IMR-90 (cell line): ENCODE results near the gene ZNF627. TPM values are rescaled to one million over a fixed set of nuclear protein-coding genes. Genes with fewer than 3 reads are reported as not detected.

Experiments used
- ATAC-seq: fragments of 200-7000 bp; cut with Tn5 transposase; 2 replicates; pipeline ENCODE4 v1.9.1; 2020; ENCODE audit warnings: low read depth, mild to moderate bottlenecking, moderate library complexity
- BruUV-seq: library from RNA; stranded (reverse); fragments of 400-500 nt; replicated peaks from 2 replicates; lab custom pipeline; 2021; lab: Mats Ljungman, UMichigan
- CTCF ChIA-PET: fragments of 300-600 bp; formaldehyde crosslinking; extraction: SDS; loops from one replicate; lab custom pipeline; 2021; ENCODE audit warnings: antibody characterized with exemption; lab: Yijun Ruan, JAX
- POLR2A ChIA-PET: fragments of 300-600 bp; sonication (Branson Sonifier 250); formaldehyde crosslinking; loops from one replicate; lab custom pipeline; 2022; ENCODE audit warnings: antibody characterized with exemption; ENCODE audit not compliant: unreplicated experiment; lab: Charles Lee
- DNase-seq: peaks from one replicate; pipeline ENCODE4 v3.0.0; 2013
- H2AFZ ChIP-seq: replicated peaks from 2 replicates; pipeline ENCODE3; 2013; ENCODE audit warnings: low read length, mild to moderate bottlenecking; ENCODE audit not compliant: poor library complexity
- H2AK5ac ChIP-seq: 2 replicates; pipeline ENCODE4 v1.6.1; 2013; ENCODE audit warnings: low read depth, low read length, inconsistent platforms
- H2AK9ac ChIP-seq: replicated peaks from 2 replicates; pipeline ENCODE3; 2013; ENCODE audit warnings: mild to moderate bottlenecking, low read depth, low read length, moderate library complexity; ENCODE audit not compliant: poor library complexity
- H2BK120ac ChIP-seq: 2 replicates; pipeline ENCODE4 v1.6.1; 2013; ENCODE audit warnings: low read depth, low read length, inconsistent platforms
- H2BK15ac ChIP-seq: 3 replicates; pipeline ENCODE4 v1.6.1; 2013; ENCODE audit warnings: low read depth, low read length, inconsistent platforms
- H2BK20ac ChIP-seq: 2 replicates; pipeline ENCODE4 v1.6.1; 2013; ENCODE audit warnings: low read depth, mild to moderate bottlenecking, inconsistent platforms, low read length, moderate library complexity
- H2BK5ac ChIP-seq: 2 replicates; pipeline ENCODE4 v1.6.1; 2013; ENCODE audit warnings: mild to moderate bottlenecking, low read depth, low read length, inconsistent platforms; ENCODE audit not compliant: poor library complexity, severe bottlenecking
- H3K14ac ChIP-seq: replicated peaks from 2 replicates; pipeline ENCODE4 v1.6.1; 2013; ENCODE audit warnings: low read depth, low read length, inconsistent platforms
- H3K18ac ChIP-seq: 2 replicates; pipeline ENCODE4 v1.6.1; 2013; ENCODE audit warnings: low read depth, low read length, control low read depth
- H3K23ac ChIP-seq: 2 replicates; pipeline ENCODE4 v1.6.1; 2013; ENCODE audit warnings: low read depth, low read length, inconsistent platforms
- H3K27ac ChIP-seq: 2 replicates; pipeline ENCODE4 v1.5.1; 2013; ENCODE audit warnings: mild to moderate bottlenecking, control low read depth, low read length; ENCODE audit not compliant: insufficient read depth
- H3K27me3 ChIP-seq: 2 replicates; pipeline ENCODE4 v1.6.1; 2013; ENCODE audit warnings: low read length; ENCODE audit not compliant: control insufficient read depth, insufficient read depth
- H3K36me3 ChIP-seq: 2 replicates; pipeline ENCODE4 v1.6.1; 2013; ENCODE audit warnings: low read length, mixed read lengths; ENCODE audit not compliant: control insufficient read depth, insufficient read depth
- H3K4ac ChIP-seq: 2 replicates; pipeline ENCODE4 v1.6.1; 2013; ENCODE audit warnings: low read depth, low read length, inconsistent platforms
- H3K4me1 ChIP-seq: 2 replicates; pipeline ENCODE4 v1.6.1; 2013; ENCODE audit warnings: low read length, mixed read lengths; ENCODE audit not compliant: control insufficient read depth, insufficient read depth
- H3K4me2 ChIP-seq: 2 replicates; pipeline ENCODE4 v1.6.1; 2013; ENCODE audit warnings: low read depth, mild to moderate bottlenecking, control low read depth, low read length, moderate library complexity
- H3K4me3 ChIP-seq: 2 replicates; pipeline ENCODE4 v1.5.1; 2013; ENCODE audit warnings: low read depth, mild to moderate bottlenecking, control low read depth, low read length, moderate library complexity; ENCODE audit not compliant: insufficient read depth
- H3K56ac ChIP-seq: 2 replicates; pipeline ENCODE4 v1.6.1; 2013; ENCODE audit warnings: low read length, inconsistent platforms; ENCODE audit not compliant: insufficient read depth; ENCODE audit errors: extremely low read depth
- H3K79me1 ChIP-seq, 2 experiments: 2 replicates each; pipeline ENCODE4 v1.6.1; 2013; ENCODE audit warnings: low read length in 2 of 2, inconsistent platforms in 1 of 2, low read depth in 1 of 2
- H3K9ac ChIP-seq: 2 replicates; pipeline ENCODE4 v1.6.1; 2013; ENCODE audit warnings: low read depth, low read length, control low read depth
- H3K9me1 ChIP-seq: 2 replicates; pipeline ENCODE4 v1.6.1; 2013; ENCODE audit warnings: low read length, inconsistent platforms; ENCODE audit not compliant: insufficient read depth
- H3K9me3 ChIP-seq: 2 replicates; pipeline ENCODE4 v1.6.1; 2013; ENCODE audit warnings: low read length; ENCODE audit not compliant: control insufficient read depth, insufficient read depth
- H4K20me1 ChIP-seq: 2 replicates; pipeline ENCODE4 v1.6.1; 2013; ENCODE audit warnings: low read length, inconsistent platforms; ENCODE audit not compliant: insufficient read depth
- H4K5ac ChIP-seq: 2 replicates; pipeline ENCODE4 v1.6.1; 2013; ENCODE audit warnings: mild to moderate bottlenecking, low read depth, low read length, control low read depth
- H4K8ac ChIP-seq, 2 experiments: 2 replicates each; pipeline ENCODE4 v1.6.1; 2013; ENCODE audit warnings: low read depth in 2 of 2, low read length in 2 of 2, control low read depth in 1 of 2, inconsistent platforms in 1 of 2
- H4K91ac ChIP-seq: 2 replicates; pipeline ENCODE4 v1.6.1; 2013; ENCODE audit warnings: low read depth, low read length, inconsistent platforms; ENCODE audit not compliant: insufficient read depth
- BHLHE40 ChIP-seq: fragments of 150-350 bp; IDR thresholded peaks from 2 replicates; pipeline ENCODE4 v1.6.1; 2016; ENCODE audit warnings: mild to moderate bottlenecking, low read depth, low read length
- CEBPB ChIP-seq: IDR thresholded peaks from 2 replicates; pipeline ENCODE4 v1.6.1; 2012; ENCODE audit warnings: low read depth, low read length, improper control_type of control experiment
- CHD1 ChIP-seq: IDR thresholded peaks from 2 replicates; pipeline ENCODE4 v1.6.1; 2012; ENCODE audit warnings: low read depth, low read length, improper control_type of control experiment
- MAFK ChIP-seq: IDR thresholded peaks from 2 replicates; pipeline ENCODE4 v1.6.1; 2012; ENCODE audit warnings: low read depth, low read length, improper control_type of control experiment
- MXI1 ChIP-seq: IDR thresholded peaks from 2 replicates; pipeline ENCODE4 v1.6.1; 2012; ENCODE audit warnings: low read depth, mild to moderate bottlenecking, low read length, moderate library complexity, borderline replicate concordance
- NFE2L2 ChIP-seq: fragments of 150-350 bp; IDR thresholded peaks from 2 replicates; pipeline ENCODE4 v1.6.1; 2016; ENCODE audit warnings: low read depth, mild to moderate bottlenecking, low read length
- POLR2A ChIP-seq: IDR thresholded peaks from 2 replicates; pipeline ENCODE4 v1.6.1; 2012; ENCODE audit warnings: mild to moderate bottlenecking, low read depth, low read length
- RAD21 ChIP-seq: IDR thresholded peaks from 2 replicates; pipeline ENCODE4 v1.6.1; 2012; ENCODE audit warnings: low read length, improper control_type of control experiment
- RCOR1 ChIP-seq: IDR thresholded peaks from 2 replicates; pipeline ENCODE4 v1.6.1; 2012; ENCODE audit warnings: mild to moderate bottlenecking, low read length, improper control_type of control experiment; ENCODE audit not compliant: insufficient replicate concordance
- RFX5 ChIP-seq: IDR thresholded peaks from 2 replicates; pipeline ENCODE4 v1.8.0; 2012; ENCODE audit warnings: low read depth, mild to moderate bottlenecking, low read length, moderate library complexity
- SMC3 ChIP-seq: fragments of 150-350 bp; IDR thresholded peaks from 2 replicates; pipeline ENCODE4 v1.6.1; 2016; ENCODE audit warnings: low read depth, mild to moderate bottlenecking, antibody characterized with exemption, low read length, moderate library complexity
- WGBS, 2 experiments: methylation state at CpG; one replicate each; pipeline versions ENCODE4 v1.1.5 to v1.1.7; 2013; ENCODE audit warnings: missing lambda C conversion rate in 2 of 2; ENCODE audit not compliant: insufficient read length in 1 of 2; ENCODE audit errors: extremely low coverage in 2 of 2; 5-methylcytosine and 5-hydroxymethylcytosine counted together
- dilution Hi-C: fragments of 300-500 bp; cut with HindIII; formaldehyde crosslinking; loops from one replicate; pipeline ENCODE4 v1.14.3; 2018; ENCODE audit warnings: low sequenced_read_pairs; ENCODE audit not compliant: unreplicated experiment
- in situ Hi-C: fragments of 300-500 bp; cut with MboI; formaldehyde crosslinking; loops from 3 replicates; pipeline ENCODE4 v1.14.3; 2019; ENCODE audit warnings: low sequenced_read_pairs, inconsistent platforms, mixed read lengths
- intact Hi-C: fragments of 100-400 bp; cut with micrococcal nuclease; formaldehyde crosslinking; loops from 2 replicates; pipeline ENCODE4 v1.10.0; 2022
- polyA plus RNA-seq, 3 experiments: library from polyadenylated mRNA; depleted of rRNA; stranded (reverse); fragments of >200 nt; gene quantifications; 2 replicates each; pipeline ENCODE4 v1.2.3, GENCODE V29; 2012; ENCODE audit warnings: low replicate concordance in 1 of 3
- total RNA-seq: library from RNA; depleted of rRNA; stranded (reverse); fragments of >200 nt; gene quantifications from 2 replicates; pipeline ENCODE4 v1.2.3, GENCODE V29; 2012
- TF ChIP-seq, protein P1 (sequence below): conservative IDR thresholded peaks from 2 replicates; pipeline ENCODE4 v1.5.1; 2012; ENCODE audit warnings: mild to moderate bottlenecking, low read depth, low read length, improper control_type of control experiment
- TF ChIP-seq, protein P2 (sequence below): fragments of 150-350 bp; IDR thresholded peaks from 2 replicates; pipeline ENCODE4 v1.6.1; 2017; ENCODE audit warnings: mild to moderate bottlenecking, antibody characterized with exemption, low read length, low read depth

The ZNF627 gene
- total and polyA plus RNA-seq, 2 of the 4 experiments (the other 2 are of a cell fraction): 6.3 to 34.4 TPM

GRCh38 chr19:11598746-11599145, 1.5 kb downstream of the ZNF627 start:
- DNase-seq: no peak
- H3K27me3 ChIP-seq: no peaks in the 10 kb centered on the region
- no peak overlapping the region for H3K4ac ChIP-seq
- H3K56ac ChIP-seq: peak overlapping the region; percentile 22; the same call in 1 of the 2 replicates
- H4K8ac ChIP-seq: no peak overlapping the region
- dilution Hi-C loops (no loop called here), in situ Hi-C loops (no loop called here), intact Hi-C loops (no loop called here)
- no peak overlapping the region for H4K91ac ChIP-seq
- H2BK15ac ChIP-seq: no peak overlapping the region
- H3K14ac ChIP-seq: no peak overlapping the region
- H3K79me1 ChIP-seq: peaks cover 14 to 48% of the 10 kb centered on the region in 2 experiments
- peaks cover 10% of the 10 kb centered on the region; the same call in 1 of the 2 replicates for H3K9me1 ChIP-seq
- H3K18ac ChIP-seq: no peak overlapping the region
- ChIA-PET CTCF (no interaction called here), POLR2A (no interaction called here)
- peak overlapping the region; percentile 42; the same call in 1 of the 2 replicates for H3K23ac ChIP-seq
- H2BK5ac ChIP-seq: no peak overlapping the region
- no peak for ATAC-seq
- no peaks in the 10 kb centered on the region for H3K9me3 ChIP-seq
- TF ChIP-seq CHD1 (no peak), RAD21 (no peak), CEBPB (no peak), RFX5 (no peak), MAFK (no peak), RCOR1 (no peak), POLR2A (no peak), SMC3 (no peak), BHLHE40 (no peak), MXI1 (no peak), NFE2L2 (no peak)
- TF ChIP-seq, protein P1, sequence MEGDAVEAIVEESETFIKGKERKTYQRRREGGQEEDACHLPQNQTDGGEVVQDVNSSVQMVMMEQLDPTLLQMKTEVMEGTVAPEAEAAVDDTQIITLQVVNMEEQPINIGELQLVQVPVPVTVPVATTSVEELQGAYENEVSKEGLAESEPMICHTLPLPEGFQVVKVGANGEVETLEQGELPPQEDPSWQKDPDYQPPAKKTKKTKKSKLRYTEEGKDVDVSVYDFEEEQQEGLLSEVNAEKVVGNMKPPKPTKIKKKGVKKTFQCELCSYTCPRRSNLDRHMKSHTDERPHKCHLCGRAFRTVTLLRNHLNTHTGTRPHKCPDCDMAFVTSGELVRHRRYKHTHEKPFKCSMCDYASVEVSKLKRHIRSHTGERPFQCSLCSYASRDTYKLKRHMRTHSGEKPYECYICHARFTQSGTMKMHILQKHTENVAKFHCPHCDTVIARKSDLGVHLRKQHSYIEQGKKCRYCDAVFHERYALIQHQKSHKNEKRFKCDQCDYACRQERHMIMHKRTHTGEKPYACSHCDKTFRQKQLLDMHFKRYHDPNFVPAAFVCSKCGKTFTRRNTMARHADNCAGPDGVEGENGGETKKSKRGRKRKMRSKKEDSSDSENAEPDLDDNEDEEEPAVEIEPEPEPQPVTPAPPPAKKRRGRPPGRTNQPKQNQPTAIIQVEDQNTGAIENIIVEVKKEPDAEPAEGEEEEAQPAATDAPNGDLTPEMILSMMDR: no peak
- TF ChIP-seq, protein P2, sequence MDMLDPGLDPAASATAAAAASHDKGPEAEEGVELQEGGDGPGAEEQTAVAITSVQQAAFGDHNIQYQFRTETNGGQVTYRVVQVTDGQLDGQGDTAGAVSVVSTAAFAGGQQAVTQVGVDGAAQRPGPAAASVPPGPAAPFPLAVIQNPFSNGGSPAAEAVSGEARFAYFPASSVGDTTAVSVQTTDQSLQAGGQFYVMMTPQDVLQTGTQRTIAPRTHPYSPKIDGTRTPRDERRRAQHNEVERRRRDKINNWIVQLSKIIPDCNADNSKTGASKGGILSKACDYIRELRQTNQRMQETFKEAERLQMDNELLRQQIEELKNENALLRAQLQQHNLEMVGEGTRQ: no peak
- no peak overlapping the region for H3K9ac ChIP-seq
- peak overlapping the region; percentile 17; the same call in 1 of the 2 replicates for H3K4me2 ChIP-seq
- no peak overlapping the region for H2AFZ ChIP-seq
- H2AK5ac ChIP-seq: no peak overlapping the region
- no peak overlapping the region for H2BK20ac ChIP-seq
- H3K27ac ChIP-seq: no peak overlapping the region
- no TSS peak for BruUV-seq
- H3K36me3 ChIP-seq: peaks cover 12% of the 10 kb centered on the region
- H2BK120ac ChIP-seq: no peak overlapping the region
- no peak overlapping the region for H4K5ac ChIP-seq
- no peak overlapping the region for H3K4me3 ChIP-seq
- no peaks in the 10 kb centered on the region; the same call in 1 of the 2 replicates for H3K4me1 ChIP-seq
- no peak overlapping the region for H2AK9ac ChIP-seq
- peaks cover 41% of the 10 kb centered on the region for H4K20me1 ChIP-seq
- no CpG with 5 or more reads among the region's 2 CpGs for WGBS, 2 experiments
